ENCODE data around the gene MAT1A. TPM values are rescaled to one million over a fixed set of nuclear protein-coding genes. Genes with fewer than 3 reads are reported as not detected.

Gene MAT1A
- total RNA-seq, 1 donor from 2014 or later = 0.38 TPM

DNA sequence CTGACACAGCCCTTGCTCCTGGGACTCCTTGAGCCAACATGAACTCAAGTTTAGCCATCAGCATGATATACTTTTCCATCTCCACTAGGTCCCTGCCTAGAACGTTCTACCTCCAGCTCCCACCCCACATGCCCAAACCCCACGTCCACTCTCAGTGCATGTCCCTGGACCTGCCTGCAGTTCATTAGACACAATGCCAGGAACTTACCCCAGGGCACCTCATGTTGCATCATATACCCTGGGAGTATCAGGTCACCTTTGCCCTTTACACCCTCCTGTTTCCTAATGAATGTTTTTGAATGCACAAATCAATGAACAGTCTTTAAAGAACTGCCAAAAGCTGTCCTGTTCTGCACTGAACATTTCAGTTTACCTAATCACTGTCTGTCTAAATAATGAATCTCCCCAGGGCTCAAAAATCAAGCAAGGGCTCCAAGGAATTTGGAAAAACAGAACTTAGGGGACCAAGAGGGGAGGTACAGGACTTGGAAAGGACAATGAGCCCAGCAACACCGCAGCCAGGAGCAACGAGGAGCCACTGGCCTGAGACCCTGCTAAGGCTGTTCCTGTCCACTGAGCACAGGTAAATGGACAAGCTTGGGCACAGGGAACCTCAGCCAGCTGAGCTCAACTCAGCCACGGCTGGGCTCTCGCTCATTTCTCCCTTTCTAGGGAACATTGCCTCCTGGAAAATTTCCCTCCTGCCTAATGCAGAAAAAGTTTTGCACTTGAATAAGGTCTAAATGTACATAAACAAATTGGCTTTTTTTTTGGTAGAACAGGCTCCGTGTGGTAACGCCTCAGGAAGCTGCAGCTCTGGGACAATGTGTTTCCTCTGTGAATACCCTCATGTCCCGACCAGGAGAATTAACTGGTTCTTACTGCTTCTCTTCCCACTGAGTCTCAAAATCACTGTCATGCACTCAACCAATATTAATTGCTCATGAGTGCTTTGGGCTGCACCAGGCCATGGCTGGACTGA is 7.4 kb downstream of the MAT1A start:
- TF ChIP-seq, protein P1, sequence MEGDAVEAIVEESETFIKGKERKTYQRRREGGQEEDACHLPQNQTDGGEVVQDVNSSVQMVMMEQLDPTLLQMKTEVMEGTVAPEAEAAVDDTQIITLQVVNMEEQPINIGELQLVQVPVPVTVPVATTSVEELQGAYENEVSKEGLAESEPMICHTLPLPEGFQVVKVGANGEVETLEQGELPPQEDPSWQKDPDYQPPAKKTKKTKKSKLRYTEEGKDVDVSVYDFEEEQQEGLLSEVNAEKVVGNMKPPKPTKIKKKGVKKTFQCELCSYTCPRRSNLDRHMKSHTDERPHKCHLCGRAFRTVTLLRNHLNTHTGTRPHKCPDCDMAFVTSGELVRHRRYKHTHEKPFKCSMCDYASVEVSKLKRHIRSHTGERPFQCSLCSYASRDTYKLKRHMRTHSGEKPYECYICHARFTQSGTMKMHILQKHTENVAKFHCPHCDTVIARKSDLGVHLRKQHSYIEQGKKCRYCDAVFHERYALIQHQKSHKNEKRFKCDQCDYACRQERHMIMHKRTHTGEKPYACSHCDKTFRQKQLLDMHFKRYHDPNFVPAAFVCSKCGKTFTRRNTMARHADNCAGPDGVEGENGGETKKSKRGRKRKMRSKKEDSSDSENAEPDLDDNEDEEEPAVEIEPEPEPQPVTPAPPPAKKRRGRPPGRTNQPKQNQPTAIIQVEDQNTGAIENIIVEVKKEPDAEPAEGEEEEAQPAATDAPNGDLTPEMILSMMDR (IDR thresholded peaks at IDR 0.05; ENCODE audit: insufficient read depth, low read length, poor library complexity, severe bottlenecking) = no peak
- Histone ChIP-seq H3K36me3 (ENCODE audit: control insufficient read depth, insufficient read depth, low read length) (no peaks in the 10 kb centered on the region), H3K27me3 (ENCODE audit: control insufficient read depth, insufficient read depth, low read length) (no peaks in the 10 kb centered on the region), H3K4me3 (ENCODE audit: low read depth, low read length) (no peak overlapping the region)
- no peak for DNase-seq (ENCODE audit: low read depth)

DNA sequence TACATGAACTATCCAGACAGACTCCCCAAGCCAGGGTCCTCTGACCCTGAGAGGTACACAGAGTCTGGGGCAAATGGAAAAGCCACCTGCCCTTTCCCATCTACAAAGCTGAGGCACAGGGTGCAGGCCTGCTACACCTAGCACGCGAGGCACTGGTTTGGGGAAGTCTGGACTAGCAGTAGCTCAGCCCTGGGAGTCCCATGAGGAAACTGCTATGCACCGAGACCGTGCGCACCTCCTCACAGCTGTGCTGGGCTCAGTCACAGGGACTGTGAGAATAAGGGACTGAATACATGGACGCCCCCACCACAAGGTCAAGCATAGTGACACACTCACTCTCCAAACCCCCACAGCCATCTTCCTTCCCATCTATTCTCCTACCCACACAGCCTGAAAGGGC is 8.2 kb downstream of the MAT1A start:
- TF ChIP-seq, protein P1 (IDR thresholded peaks at IDR 0.05; ENCODE audit: insufficient read depth, low read length, poor library complexity, severe bottlenecking) = no peak
- DNase-seq (ENCODE audit: low read depth) = no peak
- Histone ChIP-seq H3K27me3 (ENCODE audit: control insufficient read depth, insufficient read depth, low read length) (no peaks in the 10 kb centered on the region), H3K36me3 (ENCODE audit: control insufficient read depth, insufficient read depth, low read length) (no peaks in the 10 kb centered on the region), H3K4me3 (ENCODE audit: low read depth, low read length) (no peak overlapping the region)

DNA sequence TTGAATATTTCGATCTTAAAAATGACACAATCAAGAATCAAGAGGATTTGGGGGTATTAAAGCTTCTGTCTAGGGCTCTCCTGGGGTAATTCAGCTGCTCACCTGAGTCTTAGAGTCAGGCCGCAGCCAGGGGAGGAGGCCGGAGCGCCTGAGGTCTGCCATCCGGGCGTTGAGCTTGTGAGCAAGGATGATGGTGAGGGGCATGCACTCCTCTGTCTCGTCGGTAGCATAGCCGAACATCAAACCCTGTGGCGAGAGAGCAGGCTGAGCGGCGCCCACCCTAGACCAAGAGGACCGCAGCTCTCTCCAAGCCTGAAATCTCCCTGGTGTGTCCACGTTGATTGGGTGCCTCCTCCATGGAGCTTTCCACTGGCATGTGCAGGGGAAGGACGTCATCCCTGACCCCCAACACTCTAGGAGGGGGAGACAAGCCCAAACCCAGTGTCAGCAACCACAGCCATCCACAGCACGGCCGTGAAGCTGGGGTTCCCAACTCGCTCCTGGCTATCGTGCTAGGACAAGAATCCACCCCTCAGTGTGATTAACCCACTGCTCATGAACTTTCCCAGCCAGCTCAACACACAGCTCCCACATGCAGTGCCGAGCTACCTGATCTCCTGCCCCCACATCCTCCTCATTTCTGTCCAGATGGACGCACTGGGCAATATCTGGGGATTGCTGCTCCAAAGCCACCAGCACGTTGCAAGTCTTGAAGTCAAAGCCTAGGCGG is 9.2 kb downstream of the MAT1A start:
- no peaks in the 10 kb centered on the region for H3K36me3 ChIP-seq (ENCODE audit: control insufficient read depth, insufficient read depth, low read length)
- TF ChIP-seq, protein P1 (IDR thresholded peaks at IDR 0.05; ENCODE audit: insufficient read depth, low read length, poor library complexity, severe bottlenecking) = no peak
- no peak overlapping the region for H3K4me3 ChIP-seq (ENCODE audit: low read depth, low read length)
- no peak for DNase-seq (ENCODE audit: low read depth)
- H3K27me3 ChIP-seq (ENCODE audit: control insufficient read depth, insufficient read depth, low read length) = no peaks in the 10 kb centered on the region

DNA sequence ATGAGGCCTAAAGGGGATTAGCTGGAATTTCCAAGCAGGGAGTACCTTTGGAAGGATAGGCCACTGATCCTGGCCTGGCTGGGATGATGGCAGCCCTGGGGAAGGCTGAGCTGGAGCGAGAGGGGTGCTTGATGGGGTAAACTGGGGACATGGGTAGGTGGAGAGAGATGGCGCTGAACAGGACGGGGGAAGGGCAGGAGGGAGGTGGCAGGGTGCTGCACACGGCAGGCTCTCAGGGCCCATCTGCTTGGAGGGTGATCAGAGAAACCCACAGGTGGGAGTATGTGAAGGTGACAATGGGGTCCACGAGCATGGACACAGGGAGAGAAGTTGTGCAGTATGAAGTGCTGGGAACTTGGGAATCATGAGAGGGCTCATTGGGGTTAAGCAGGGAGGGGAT is 10.3 kb downstream of the MAT1A start:
- Histone ChIP-seq H3K36me3 (ENCODE audit: control insufficient read depth, insufficient read depth, low read length) (no peaks in the 10 kb centered on the region), H3K4me3 (ENCODE audit: low read depth, low read length) (no peak overlapping the region), H3K27me3 (ENCODE audit: control insufficient read depth, insufficient read depth, low read length) (no peaks in the 10 kb centered on the region)
- DNase-seq (ENCODE audit: low read depth) = no peak
- TF ChIP-seq, protein P1 (IDR thresholded peaks at IDR 0.05; ENCODE audit: insufficient read depth, low read length, poor library complexity, severe bottlenecking) = no peak

DNA sequence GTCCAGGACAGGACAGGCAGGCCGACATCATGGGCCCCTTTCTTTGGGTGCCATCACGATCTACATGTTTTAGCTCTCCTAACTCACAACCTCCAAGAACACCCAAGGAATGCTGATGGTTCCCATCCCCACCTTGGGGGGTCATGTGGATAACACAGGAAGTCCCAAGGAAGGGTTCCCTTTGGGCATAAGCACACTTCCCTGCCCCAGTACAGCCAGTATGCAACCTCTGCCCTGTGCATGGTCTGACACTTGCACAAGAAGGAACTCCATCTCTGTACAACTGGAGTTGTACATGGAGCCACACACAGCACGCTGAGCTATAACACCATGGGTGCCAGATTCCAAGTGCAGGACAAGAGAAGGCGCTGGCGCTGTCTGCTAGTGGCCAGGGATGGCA is 11.0 kb downstream of the MAT1A start:
- no peaks in the 10 kb centered on the region for H3K36me3 ChIP-seq (ENCODE audit: control insufficient read depth, insufficient read depth, low read length)
- TF ChIP-seq, protein P1 (IDR thresholded peaks at IDR 0.05; ENCODE audit: insufficient read depth, low read length, poor library complexity, severe bottlenecking) = no peak
- no peak overlapping the region for H3K4me3 ChIP-seq (ENCODE audit: low read depth, low read length)
- no peaks in the 10 kb centered on the region for H3K27me3 ChIP-seq (ENCODE audit: control insufficient read depth, insufficient read depth, low read length)
- DNase-seq (ENCODE audit: low read depth) = no peak
